ENCODE data around the gene TTN. TPM values are rescaled to one million over a fixed set of nuclear protein-coding genes. Genes with fewer than 3 reads are reported as not detected.

Gene TTN
- total and polyA plus RNA-seq, 2 of the 4 experiments (the other 2 are of a cell fraction): 0.02 to 0.18 TPM

GRCh38 chr2:178666458-178666857 is 140.8 kb downstream of the TTN start:
- Histone ChIP-seq H2BK15ac (ENCODE audit: low read depth, low read length) (no peak overlapping the region), H4K5ac (ENCODE audit: low read depth, low read length) (no peak overlapping the region), H3K27ac (ENCODE audit: insufficient read depth, low read length) (no peak overlapping the region), H3K4me2 (ENCODE audit: low read depth, low read length) (no peak overlapping the region), H3K27me3 (ENCODE audit: control insufficient read depth, insufficient read depth, low read length) (no peaks in the 10 kb centered on the region), H3K79me1 (ENCODE audit: low read depth in 1 of 2, low read length in 2 of 2) (no peaks in the 10 kb centered on the region), H3K14ac (replicated peaks; ENCODE audit: low read depth, low read length) (no peak overlapping the region), H2BK120ac (ENCODE audit: low read depth, low read length) (no peak overlapping the region), H3K9me1 (ENCODE audit: insufficient read depth, low read length) (no peaks in the 10 kb centered on the region), H3K4me3 (ENCODE audit: insufficient read depth, low read depth, low read length) (no peak overlapping the region), H3K4me1 (ENCODE audit: control insufficient read depth, insufficient read depth, low read length) (no peaks in the 10 kb centered on the region), H3K4ac (ENCODE audit: low read depth, low read length) (no peak overlapping the region), H4K8ac (ENCODE audit: low read depth in 2 of 2, low read length in 2 of 2) (no peak overlapping the region), H2BK20ac (ENCODE audit: low read depth, low read length) (no peak overlapping the region), H2BK5ac (ENCODE audit: low read depth, low read length, poor library complexity, severe bottlenecking) (no peak overlapping the region), H2AK5ac (ENCODE audit: low read depth, low read length) (no peak overlapping the region), H4K20me1 (ENCODE audit: insufficient read depth, low read length) (no peaks in the 10 kb centered on the region), H3K9ac (ENCODE audit: low read depth, low read length) (no peak overlapping the region), H4K91ac (ENCODE audit: insufficient read depth, low read depth, low read length) (no peak overlapping the region), H3K18ac (ENCODE audit: low read depth, low read length) (no peak overlapping the region), H3K56ac (ENCODE audit: extremely low read depth, insufficient read depth, low read length) (no peak overlapping the region), H3K36me3 (ENCODE audit: control insufficient read depth, insufficient read depth, low read length) (no peaks in the 10 kb centered on the region), H2AK9ac (replicated peaks; ENCODE audit: low read depth, low read length, poor library complexity) (no peak overlapping the region), H3K9me3 (ENCODE audit: control insufficient read depth, insufficient read depth, low read length) (no peaks in the 10 kb centered on the region), H3K23ac (ENCODE audit: low read depth, low read length) (no peak overlapping the region), H2AFZ (replicated peaks; ENCODE audit: low read length, poor library complexity) (no peak overlapping the region)
- CTCF ChIA-PET: interaction anchor here (0.9 kb wide), 1 partner anchor 34 kb away, joined by 3 read pairs; no protein-coding TSS in a partner anchor
- dilution Hi-C loops (cut with HindIII; ENCODE audit: low sequenced_read_pairs, unreplicated experiment) (no loop called here), intact Hi-C loops (cut with micrococcal nuclease) (no loop called here), in situ Hi-C loops (cut with MboI; ENCODE audit: low sequenced_read_pairs) (no loop called here)
- no peak for ATAC-seq (ENCODE audit: low read depth)
- POLR2A ChIA-PET (ENCODE audit: unreplicated experiment): no interaction called here
- DNase-seq: no peak
- BruUV-seq (replicated peaks): no TSS peak
- no peak for TF ChIP-seq CHD1 (IDR thresholded peaks at IDR 0.05; ENCODE audit: low read depth, low read length)
- no peak for TF ChIP-seq BHLHE40 (IDR thresholded peaks at IDR 0.05; ENCODE audit: low read depth, low read length)
- TF ChIP-seq MAZ (IDR thresholded peaks at IDR 0.05; ENCODE audit: borderline replicate concordance, low read depth, low read length): no peak
- TF ChIP-seq FOS (IDR thresholded peaks at IDR 0.05; ENCODE audit: low read depth, low read length): no peak
- TF ChIP-seq, protein P1, sequence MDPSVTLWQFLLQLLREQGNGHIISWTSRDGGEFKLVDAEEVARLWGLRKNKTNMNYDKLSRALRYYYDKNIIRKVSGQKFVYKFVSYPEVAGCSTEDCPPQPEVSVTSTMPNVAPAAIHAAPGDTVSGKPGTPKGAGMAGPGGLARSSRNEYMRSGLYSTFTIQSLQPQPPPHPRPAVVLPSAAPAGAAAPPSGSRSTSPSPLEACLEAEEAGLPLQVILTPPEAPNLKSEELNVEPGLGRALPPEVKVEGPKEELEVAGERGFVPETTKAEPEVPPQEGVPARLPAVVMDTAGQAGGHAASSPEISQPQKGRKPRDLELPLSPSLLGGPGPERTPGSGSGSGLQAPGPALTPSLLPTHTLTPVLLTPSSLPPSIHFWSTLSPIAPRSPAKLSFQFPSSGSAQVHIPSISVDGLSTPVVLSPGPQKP (IDR thresholded peaks at IDR 0.05; ENCODE audit: borderline replicate concordance, low read depth, low read length): no peak
- no peak for TF ChIP-seq MAFK (IDR thresholded peaks at IDR 0.05; ENCODE audit: low read depth, low read length)
- TF ChIP-seq MXI1 (IDR thresholded peaks at IDR 0.05; ENCODE audit: borderline replicate concordance, low read depth, low read length): no peak
- TF ChIP-seq CEBPB (IDR thresholded peaks at IDR 0.05; ENCODE audit: low read depth, low read length): no peak
- no peak for TF ChIP-seq POLR2A (IDR thresholded peaks at IDR 0.05; ENCODE audit: low read depth, low read length)
- no peak for TF ChIP-seq USF2 (IDR thresholded peaks at IDR 0.05; ENCODE audit: low read depth, low read length)
- no peak for TF ChIP-seq RAD21 (IDR thresholded peaks at IDR 0.05; ENCODE audit: low read length)
- no peak for TF ChIP-seq RFX5 (IDR thresholded peaks at IDR 0.05; ENCODE audit: low read depth, low read length)
- TF ChIP-seq RCOR1 (IDR thresholded peaks at IDR 0.05; ENCODE audit: insufficient replicate concordance, low read length): no peak
- TF ChIP-seq, protein P2, sequence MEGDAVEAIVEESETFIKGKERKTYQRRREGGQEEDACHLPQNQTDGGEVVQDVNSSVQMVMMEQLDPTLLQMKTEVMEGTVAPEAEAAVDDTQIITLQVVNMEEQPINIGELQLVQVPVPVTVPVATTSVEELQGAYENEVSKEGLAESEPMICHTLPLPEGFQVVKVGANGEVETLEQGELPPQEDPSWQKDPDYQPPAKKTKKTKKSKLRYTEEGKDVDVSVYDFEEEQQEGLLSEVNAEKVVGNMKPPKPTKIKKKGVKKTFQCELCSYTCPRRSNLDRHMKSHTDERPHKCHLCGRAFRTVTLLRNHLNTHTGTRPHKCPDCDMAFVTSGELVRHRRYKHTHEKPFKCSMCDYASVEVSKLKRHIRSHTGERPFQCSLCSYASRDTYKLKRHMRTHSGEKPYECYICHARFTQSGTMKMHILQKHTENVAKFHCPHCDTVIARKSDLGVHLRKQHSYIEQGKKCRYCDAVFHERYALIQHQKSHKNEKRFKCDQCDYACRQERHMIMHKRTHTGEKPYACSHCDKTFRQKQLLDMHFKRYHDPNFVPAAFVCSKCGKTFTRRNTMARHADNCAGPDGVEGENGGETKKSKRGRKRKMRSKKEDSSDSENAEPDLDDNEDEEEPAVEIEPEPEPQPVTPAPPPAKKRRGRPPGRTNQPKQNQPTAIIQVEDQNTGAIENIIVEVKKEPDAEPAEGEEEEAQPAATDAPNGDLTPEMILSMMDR (conservative IDR thresholded peaks at IDR 0.05; ENCODE audit: low read depth, low read length): no peak
- no peak for TF ChIP-seq NFE2L2 (IDR thresholded peaks at IDR 0.05; ENCODE audit: low read depth, low read length)
- TF ChIP-seq SMC3 (IDR thresholded peaks at IDR 0.05; ENCODE audit: low read depth, low read length): no peak

All from IMR-90 (cell line).